SKM-1 (cell line): ENCODE results near the gene NPAS2.

Experiments
- DNase-seq: peaks from one replicate; lab custom pipeline; 2025; ENCODE audit not compliant: unreplicated experiment; lab: John Stamatoyannopoulos, UW

Gene NPAS2

DNA sequence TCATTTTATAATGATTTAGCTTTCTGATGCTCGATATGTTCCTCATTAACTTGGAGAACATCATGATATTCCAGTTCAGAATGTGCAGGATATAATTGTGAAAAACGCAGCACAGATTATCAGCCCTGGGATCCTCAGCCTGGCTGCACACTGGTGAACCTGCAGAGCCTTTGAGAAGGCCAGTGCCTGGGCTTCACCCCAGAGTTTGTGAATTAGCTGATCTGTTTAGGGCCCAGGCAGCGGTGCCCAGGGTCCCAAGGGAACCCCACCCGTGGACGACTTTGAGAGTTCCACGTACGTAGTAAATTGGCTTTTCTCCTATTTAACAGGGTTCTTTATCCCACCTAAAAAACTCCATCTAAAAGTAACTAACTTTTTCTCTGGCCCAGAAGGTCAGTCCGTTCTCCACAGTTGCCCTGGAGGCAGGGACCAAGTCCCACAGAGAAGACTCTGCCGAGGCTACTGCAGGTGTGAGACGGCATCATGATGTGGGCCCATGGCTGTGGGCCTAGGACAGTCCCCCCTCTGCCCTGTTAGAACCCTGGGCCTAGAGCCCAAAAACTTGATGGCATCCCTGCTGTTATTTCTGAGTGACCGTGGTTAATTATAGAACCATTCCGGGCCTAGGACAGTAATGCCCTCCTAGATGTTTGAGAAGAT, 142.6 kb downstream of the NPAS2 start:
- no peak for DNase-seq

DNA sequence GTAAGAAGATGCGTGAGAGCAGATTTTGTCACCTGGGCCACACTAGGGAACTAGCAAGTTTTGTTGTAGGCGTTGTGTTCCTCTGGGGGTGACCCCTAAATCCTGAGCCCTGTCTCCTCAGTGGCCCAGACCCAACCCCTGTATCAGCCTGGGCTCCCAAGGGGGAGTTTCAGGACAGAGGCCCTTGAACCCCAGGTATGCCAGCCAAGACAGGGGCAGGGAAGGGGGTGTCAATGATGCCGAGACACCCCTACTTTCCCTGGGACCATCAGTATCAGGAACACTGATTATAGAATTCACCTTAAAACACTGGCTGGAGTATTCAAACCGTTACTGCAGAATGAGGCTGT, 143.1 kb downstream of the NPAS2 start:
- no peak for DNase-seq

DNA sequence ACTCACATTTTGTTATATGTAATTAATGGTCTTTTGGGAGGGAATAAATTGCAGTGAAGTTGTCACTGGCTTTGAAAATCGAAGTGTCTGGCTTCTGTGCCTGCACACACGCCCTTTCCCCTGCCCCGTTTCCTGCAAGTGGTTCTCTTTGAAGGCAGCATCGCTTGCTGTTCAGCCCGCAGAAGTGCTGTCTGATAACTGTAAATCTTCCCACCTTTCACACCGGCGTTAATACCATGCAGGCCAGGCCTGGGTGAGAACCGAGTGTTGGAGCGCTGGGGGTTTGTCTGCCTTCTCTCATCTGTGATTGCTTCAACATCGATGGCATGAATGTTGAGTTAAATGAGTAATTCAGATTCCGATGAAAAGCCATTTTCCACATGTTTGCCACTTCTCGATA, 144.3 kb downstream of the NPAS2 start:
- no peak for DNase-seq

DNA sequence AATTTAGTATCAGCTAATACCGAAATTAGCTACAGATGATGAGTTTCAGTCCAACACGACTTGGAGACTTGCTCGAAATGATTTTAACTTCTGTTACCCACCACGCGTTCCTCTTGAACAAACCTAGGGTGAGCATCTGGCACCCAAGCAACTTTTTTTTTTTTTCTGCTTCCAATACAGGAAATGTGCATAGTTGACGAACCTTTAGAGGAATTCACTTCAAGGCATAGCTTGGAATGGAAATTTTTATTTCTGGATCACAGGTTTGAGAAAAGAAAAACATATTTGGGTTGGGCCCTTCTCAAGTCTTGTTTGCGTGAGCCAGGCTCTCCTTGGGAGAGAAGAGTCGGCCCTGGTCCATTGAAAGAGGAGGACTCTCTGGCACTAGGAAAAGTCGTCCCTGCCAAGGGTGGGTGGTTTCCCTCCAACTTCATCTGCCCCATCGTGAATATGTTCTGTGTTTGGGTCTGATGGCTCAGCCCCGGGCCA, 144.8 kb downstream of the NPAS2 start:
- no peak for DNase-seq

DNA sequence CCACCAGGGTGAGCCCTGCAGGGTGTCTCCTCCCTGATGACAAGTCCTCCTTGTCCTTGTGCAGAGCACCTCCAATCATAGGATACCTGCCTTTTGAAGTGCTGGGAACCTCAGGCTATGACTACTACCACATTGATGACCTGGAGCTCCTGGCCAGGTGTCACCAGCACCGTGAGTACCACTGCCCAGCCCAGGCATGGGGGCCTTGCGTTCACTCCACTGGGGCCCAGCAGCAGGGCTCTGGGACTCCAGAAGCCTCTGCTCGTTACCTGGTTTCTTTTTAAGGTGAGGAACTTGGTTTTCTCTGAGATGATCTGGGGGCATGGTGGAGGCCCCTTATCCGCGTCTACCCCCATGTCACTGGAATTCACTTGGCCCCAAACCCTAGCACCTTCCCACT, 145.7 kb downstream of the NPAS2 start:
- no peak for DNase-seq

DNA sequence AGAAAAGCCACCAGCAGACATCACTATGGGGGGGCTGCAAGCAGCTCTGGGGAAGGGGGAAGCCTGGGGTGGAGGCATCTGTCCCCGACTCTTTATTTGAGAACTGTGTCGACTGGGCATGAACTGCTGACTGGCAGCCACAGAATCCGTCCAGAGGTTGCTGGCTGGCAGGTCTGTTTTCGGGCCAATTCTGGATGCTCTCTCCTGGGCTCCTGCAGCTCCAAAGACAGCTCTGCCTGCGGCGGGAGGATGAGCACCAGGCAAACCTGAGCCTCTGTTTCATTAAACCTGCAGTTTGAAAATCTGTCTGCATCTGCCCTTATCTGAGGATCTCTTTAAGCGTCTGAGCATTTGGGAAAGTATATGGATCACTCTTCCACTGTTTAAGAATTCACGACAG, 147.8 kb downstream of the NPAS2 start:
- no peak for DNase-seq

DNA sequence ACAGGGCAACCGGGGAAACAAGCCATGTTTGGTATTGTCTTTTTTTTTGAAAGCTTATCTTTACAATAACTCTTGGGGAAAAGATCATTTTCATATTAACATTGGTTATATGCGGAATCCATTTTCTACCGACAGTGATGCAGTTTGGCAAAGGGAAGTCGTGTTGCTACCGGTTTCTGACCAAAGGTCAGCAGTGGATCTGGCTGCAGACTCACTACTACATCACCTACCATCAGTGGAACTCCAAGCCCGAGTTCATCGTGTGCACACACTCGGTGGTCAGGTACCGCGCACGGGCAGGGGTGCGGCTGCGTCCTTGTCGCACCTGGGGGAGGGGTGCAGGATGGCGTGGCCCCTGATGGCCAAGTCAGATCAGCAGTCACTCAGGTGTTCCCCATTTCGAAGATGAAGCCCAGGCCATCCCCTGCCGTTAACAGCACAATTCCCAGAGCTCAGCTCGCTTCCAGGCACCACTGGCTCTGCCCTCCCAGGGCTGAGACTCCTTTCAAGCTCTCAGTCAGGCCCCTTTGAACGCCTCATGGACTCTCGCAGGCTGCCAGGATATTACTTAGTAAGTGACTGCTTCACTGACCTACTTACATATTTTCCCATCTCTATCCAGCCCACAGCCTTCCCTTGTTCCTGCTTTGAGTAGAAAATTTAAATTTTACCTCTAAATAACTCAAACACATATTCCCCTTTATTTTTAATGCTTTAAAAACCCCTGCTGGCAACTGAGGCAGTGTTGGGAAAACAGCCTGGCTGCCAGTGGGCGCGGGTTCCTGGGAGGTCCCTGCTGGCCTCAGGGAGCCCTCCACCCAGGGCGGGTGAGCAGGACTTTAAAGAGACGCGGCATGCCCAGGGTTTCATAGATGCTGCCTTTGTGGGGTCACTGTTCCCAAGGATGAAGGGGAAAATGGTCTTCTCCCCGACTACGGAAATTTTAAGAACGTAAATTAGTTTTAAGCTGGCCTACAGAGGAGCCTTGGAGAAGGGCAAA, 148.5 kb downstream of the NPAS2 start:
- DNase-seq, result no peak

DNA sequence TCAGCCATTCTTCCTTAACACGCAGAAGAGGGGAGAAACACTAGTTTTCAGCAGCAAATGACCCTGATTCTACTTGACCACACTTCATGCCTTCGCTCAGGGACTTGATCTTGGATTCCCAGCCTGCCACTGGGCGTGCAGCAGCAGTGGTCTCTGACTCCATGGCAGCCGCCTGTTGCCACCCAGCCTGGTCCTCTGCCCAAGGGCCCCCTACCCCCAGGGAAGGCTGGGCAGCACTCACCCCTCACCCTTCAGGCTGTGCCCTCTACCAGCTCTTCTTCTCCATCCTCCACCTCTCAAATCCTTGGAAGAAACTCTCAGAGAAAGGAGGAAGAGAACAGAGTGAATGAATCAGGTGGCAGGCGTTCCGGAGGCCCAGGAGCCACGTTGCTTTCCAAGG, 150.1 kb downstream of the NPAS2 start:
- DNase-seq, result no peak

DNA sequence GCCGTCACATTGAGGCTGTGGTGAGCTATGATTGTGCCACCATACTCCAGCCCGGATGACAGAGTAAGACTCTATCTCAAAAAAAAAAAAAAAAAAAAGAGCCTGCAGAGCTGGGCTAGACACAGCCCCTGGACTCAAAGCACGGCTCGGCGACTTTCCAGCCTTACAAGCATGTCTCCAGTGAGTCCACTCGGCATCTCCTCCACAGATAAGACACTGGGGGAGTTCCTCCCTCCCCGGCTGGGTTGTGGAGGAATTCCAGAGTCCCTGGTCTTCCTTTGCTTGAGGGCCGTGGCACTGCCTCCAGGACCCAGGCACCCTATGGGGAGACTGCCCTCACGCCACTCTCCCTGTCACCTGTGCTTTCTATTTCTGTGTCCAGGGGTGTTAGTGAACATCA, 151.3 kb downstream of the NPAS2 start:
- no peak for DNase-seq

DNA sequence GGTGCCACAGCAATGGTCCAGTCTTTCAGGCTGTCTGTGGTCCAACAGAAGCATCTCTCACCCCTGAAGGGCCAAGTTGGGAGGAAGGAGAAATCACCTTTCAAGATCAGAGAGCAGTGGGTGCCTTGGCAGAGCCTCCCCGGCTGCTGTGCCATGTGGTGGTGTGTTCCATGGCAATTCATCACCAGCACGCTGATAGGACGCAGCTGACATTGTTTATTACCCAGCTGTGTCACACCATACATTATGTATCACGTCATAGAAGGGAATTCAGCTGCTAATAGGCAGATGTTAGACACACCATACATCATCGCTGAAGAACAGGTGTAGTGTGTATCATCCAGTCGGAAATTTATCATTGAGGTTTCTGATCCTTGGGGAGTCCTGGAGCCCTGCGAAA, 152.5 kb downstream of the NPAS2 start:
- DNase-seq, result no peak

DNA sequence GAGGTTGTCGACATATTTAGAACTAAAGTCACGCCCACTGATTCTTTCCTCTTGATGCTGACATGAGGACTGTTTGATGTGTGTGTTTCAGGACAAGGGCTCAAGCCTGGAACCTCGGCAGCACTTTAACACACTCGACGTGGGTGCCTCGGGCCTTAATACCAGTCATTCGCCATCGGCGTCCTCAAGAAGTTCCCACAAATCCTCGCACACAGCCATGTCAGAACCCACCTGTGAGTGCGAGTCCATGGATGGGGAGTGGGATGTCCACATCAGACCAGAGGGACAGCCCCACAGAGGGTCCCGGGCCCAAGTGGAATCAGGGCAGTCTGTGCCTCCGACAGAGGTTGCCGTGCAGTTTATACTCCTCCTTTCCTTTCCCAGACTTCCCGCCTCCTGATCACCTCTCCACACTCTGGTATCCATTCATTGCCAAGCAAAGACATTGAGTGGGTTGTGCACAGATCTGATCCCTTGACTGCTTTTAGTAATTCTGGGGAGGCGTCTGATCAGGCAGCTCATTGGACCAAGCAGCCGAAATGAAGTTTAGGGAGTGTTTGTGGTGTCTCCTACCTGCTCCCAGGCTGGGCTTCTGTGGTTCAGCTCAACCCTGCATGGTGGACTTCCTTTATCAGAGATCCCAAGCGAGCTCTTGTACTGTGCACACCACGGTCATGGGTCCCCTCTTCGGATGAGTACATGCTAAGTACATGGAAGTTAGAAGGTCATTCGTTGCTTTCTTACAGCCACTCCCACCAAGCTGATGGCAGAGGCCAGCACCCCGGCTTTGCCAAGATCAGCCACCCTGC, 155.0 kb downstream of the NPAS2 start:
- DNase-seq, result no peak

DNA sequence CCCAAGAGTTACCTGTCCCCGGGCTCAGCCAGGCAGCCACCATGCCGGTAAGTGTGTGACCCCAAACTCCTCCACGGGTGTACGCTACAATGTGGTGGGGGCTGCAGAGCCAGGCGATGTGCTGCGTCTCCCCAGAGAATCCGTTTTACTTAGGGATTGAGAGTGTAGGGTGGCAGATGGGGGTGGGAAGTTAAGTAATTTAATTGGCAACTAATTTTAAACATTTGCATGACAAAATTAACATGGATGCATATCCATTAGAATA, 155.5 kb downstream of the NPAS2 start:
- DNase-seq, result no peak

DNA sequence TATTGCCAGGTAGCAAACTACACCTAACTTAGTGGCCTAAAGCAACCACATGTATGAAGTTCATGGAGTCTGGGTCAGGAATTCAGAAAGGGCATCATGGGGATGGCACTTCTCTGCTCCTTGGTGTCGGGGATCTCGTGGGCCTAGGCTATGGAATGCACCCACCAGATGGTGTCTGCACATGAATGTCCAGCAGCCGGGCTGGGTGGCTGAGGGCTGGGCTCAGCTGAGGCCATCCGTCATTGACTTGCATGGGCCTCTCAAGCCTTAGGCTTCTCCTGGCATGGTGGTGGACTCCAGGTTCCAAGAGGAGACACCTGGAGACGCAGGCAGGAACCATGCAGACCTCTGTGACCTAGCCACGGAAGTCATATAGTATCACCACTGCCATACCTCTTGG, 156.1 kb downstream of the NPAS2 start:
- DNase-seq, result no peak

DNA sequence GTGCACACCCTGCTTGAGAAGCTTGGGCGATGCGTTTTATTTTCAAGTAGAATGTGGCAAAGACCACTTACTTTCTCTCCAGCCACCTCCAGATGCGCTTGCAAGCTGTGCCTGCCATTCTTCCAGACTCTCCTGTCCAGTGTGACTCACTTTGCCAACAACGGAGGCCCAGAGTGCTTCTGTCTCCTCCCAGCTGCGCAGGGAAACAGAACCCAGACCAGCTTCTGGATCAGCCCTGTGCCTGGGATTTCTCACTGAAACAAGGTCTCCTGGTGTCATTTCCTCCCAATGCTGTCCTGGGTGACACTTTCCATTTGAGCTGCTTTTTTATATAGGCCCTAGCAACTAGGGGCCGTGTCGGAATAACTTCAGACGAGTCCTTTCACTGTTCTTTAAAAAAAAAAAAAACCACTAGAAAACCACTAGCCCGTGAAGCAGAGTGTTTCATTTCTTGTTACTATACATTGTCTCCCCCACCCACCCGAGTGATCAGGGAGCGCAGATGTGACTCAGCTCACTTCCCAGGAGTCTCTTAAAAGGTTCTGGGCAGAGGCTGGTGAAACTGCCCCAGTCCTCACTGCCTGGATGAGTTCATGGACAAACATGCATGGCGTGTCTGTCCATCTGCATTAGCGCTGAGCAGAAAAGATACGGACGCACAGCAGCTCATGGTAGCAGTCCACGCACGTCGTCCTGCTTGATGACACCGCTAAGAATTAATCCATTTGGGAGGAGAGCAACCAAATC, 156.9 kb downstream of the NPAS2 start:
- no peak for DNase-seq

DNA sequence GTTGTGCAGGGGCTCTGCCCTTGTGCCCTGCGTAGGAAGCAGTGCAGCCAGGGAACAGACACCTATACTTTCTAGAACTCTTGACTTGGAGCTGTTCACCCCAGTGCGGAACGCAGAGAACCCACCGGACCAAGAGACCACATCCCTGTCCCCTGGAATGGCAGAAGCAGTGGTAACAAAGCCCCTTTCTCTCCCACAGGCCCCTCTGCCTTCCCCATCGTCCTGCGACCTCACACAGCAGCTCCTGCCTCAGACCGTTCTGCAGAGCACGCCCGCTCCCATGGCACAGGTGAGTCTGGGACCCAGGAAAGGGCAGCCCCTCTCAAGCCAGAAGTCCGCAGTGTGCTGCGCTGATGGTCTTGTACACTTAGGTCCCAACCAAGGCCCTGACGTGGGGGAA, 157.6 kb downstream of the NPAS2 start:
- DNase-seq, result no peak

DNA sequence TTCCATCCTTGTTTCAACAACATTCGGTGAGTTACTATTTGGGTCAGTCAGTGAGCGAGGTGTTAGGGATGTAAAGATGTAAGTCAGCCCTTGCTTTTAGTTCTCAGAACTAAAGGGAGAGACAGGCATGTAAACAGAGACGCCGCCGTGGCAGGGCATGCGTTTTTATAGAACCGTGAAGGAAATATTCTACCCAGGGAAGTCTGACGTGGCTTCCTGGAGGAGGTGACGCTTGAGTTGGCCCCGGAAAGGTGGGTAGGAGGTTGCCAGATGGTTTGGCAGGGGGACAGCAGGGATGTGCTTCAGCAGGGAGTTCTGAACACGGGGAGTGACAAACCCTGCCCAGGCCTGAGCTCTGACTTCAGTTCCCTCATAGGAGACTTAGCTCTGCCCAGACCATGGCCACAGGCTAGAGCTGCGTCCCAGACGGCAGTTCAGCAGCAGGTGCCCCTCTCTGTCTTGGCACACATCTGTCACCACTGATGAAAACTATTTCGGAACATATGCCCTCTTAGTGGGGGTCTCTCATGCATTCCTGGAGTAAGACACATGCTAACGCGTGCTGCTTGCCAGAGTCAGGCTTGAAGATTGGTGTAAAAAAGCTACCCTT, 158.7 kb downstream of the NPAS2 start:
- no peak for DNase-seq

DNA sequence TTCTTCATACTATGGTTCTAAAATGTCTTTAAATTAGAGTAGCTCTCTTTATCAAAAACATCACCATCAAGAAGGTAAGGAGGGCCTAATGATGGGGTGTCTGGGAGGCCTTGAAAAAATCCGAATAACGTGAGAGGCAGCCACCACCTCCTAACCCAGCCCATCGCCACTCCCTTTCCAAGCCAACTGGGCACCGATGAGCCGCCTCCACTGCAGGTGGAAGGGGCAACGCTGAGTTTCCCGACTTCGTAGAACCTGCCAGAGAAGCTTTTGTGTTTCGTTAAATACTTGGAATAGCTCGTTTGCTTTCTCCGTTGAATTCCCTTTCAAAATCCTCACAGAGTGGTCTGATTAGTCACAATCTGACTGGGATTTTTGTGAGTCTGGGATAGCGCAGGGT, 160.1 kb downstream of the NPAS2 start:
- no peak for DNase-seq

DNA sequence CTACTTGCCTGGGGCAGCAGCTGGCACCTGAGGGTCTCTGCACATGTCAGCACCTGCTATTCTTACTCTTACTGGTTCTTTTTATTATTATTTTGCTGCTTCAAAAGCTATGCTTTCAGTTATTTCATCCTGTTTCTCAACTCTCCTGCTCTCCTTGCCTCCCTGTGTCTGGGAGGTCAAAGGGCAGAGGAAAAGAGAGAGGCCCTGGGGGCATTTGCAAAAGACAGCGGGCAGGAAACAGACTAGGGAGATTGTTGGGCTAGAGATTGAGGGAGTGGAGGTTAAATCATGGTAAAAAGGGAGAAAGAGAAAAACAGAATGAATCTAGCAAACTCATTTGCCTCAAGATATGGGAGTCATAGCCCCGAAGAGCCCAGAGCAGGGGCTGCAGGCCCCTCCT, 161.1 kb downstream of the NPAS2 start:
- no peak for DNase-seq

DNA sequence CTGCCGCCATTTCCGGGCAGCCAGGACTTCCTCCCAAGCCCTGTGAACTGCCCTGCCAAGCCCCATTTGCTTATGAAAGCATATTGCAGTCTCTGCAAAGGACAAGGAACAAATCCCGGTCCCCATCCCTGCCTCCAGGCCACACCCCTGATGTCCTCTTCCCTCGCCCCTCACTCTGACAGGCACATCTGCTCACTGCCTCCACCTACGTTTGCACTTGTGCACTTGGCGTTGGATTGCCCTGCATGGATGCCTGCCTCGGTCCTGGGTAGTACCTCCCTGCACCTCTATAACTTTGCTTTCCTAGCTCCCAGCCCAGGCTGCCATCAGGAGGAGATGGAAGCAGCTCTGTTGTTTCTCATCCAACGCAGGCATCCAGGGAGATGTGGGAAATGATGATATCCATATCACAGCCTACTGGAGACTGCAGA, 162.5 kb downstream of the NPAS2 start:
- DNase-seq, result no peak

DNA sequence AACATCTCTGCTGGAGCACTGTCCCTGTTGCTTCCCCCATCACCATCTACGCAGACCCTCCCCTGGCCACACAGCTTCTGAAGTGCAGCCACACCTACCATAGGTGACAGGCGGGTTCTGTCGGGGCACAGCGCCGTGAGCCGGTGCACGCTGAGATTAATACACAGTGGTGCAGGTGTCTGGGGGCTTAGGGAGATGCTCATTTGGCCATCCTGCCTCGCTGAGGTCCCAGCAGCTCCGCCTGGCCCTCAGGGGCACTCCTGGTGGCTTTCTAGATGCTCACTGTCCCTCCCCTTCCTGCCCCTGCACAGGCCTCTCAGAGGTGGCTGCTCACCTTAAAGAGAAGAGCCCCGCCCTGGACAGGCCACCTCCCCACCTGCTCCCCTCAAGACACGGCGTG, 163.3 kb downstream of the NPAS2 start:
- no peak for DNase-seq
